K562 (cell line): Measurements from ENCODE around the gene TRMT112. TPM values are rescaled to one million over a fixed set of nuclear protein-coding genes. Genes with fewer than 3 reads are reported as not detected.

ENCODE experiments used
- DNMT1 ChIP-seq: fragments of 450-650 bp; IDR thresholded peaks from 2 replicates; pipeline ENCODE4 v1.6.1; 2016; ENCODE audit warnings: antibody characterized with exemption, mild to moderate bottlenecking
- EHMT2 ChIP-seq: fragments of 450-650 bp; IDR thresholded peaks from 2 replicates; pipeline ENCODE4 v1.6.1; 2018; ENCODE audit warnings: antibody characterized with exemption
- EP300 ChIP-seq: IDR thresholded peaks from 2 replicates; pipeline ENCODE4 v1.6.1; 2012; ENCODE audit warnings: low read length, improper control_type of control experiment
- HIVEP1 ChIP-seq: fragments of 250-450 bp; sonication (Bioruptor Pico); IDR thresholded peaks from 2 replicates; pipeline ENCODE4 v1.4.0; 2020; ENCODE audit warnings: mild to moderate bottlenecking
- HMGXB4 ChIP-seq: sonication (generic); formaldehyde crosslinking; IDR thresholded peaks from 2 replicates; pipeline ENCODE4 v1.8.1; 2023; ENCODE audit warnings: mild to moderate bottlenecking, missing genetic modification reagents
- KLF1 ChIP-seq: fragments of 450-650 bp; IDR thresholded peaks from 2 replicates; pipeline ENCODE4 v1.6.1; 2016; ENCODE audit warnings: missing genetic modification characterization, missing compliant biosample characterization
- MXI1 ChIP-seq: IDR thresholded peaks from 2 replicates; pipeline ENCODE4 v1.6.1; 2011; ENCODE audit warnings: low read depth, mild to moderate bottlenecking, improper control_type of control experiment, low read length
- NEUROD1 ChIP-seq: fragments of 150-350 bp; IDR thresholded peaks from 2 replicates; pipeline ENCODE4 v1.6.1; 2014; ENCODE audit warnings: borderline replicate concordance, low read length, low read depth; ENCODE audit not compliant: partially characterized antibody
- NR1H2 ChIP-seq: sonication (generic); formaldehyde crosslinking; IDR thresholded peaks from 2 replicates; pipeline ENCODE4 v1.4.0; 2020; ENCODE audit warnings: mild to moderate bottlenecking, missing genetic modification reagents
- RBM39 ChIP-seq: fragments of 200-400 bp; formaldehyde crosslinking; optimal IDR thresholded peaks from 2 replicates; pipeline ENCODE3; 2018; ENCODE audit warnings: low read depth, low read length
- RHOXF2B ChIP-seq: fragments of 250-450 bp; sonication (Bioruptor Pico); conservative IDR thresholded peaks from 2 replicates; pipeline ENCODE4 v1.5.1; 2021
- SRSF3 ChIP-seq: fragments of 200-400 bp; formaldehyde crosslinking; IDR thresholded peaks from 2 replicates; pipeline ENCODE4 v1.6.1; 2016; ENCODE audit warnings: mild to moderate bottlenecking, low read length, moderate library complexity; ENCODE audit not compliant: insufficient read depth
- TBP ChIP-seq: optimal IDR thresholded peaks from 2 replicates; pipeline ENCODE3; 2011; ENCODE audit warnings: low read depth, low read length, improper control_type of control experiment
- TGIF2 ChIP-seq: sonication (generic); formaldehyde crosslinking; IDR thresholded peaks from 2 replicates; pipeline ENCODE4 v1.8.1; 2022; ENCODE audit warnings: mild to moderate bottlenecking, missing genetic modification reagents, moderate library complexity
- TRIM24 ChIP-seq, 2 experiments: fragments of 450-650 bp; IDR thresholded peaks; 2 replicates each; pipeline ENCODE4 v1.6.1; 2016
- U2AF1 ChIP-seq: fragments of 200-400 bp; formaldehyde crosslinking; optimal IDR thresholded peaks from 2 replicates; pipeline ENCODE3; 2017; ENCODE audit warnings: mild to moderate bottlenecking, low read depth, low read length, moderate library complexity
- ZBTB1 ChIP-seq: sonication (generic); formaldehyde crosslinking; IDR thresholded peaks from 2 replicates; pipeline ENCODE4 v1.8.1; 2023; ENCODE audit warnings: missing genetic modification reagents, low read depth, mild to moderate bottlenecking, borderline replicate concordance
- ZC3H8 ChIP-seq: fragments of 450-650 bp; IDR thresholded peaks from 2 replicates; pipeline ENCODE4 v1.6.1; 2017
- ZNF282 ChIP-seq: sonication (generic); formaldehyde crosslinking; IDR thresholded peaks from 2 replicates; pipeline ENCODE4 v1.8.1; 2023; ENCODE audit warnings: missing genetic modification reagents
- polyA plus RNA-seq, 8 experiments: library from polyadenylated mRNA; depleted of rRNA in 4 of 8; stranded (reverse) in 5 of 8; unstranded in 3 of 8; fragments of >200 nt; fragmentation: Nextera tagmentation in 2 of 8; fragmentation: Illumina TruSeq in 1 of 8; extraction: Ambion mirVana in 2 of 8; extraction: Trizol in 1 of 8; gene quantifications; 2 replicates each; pipeline versions ENCODE4 v1.2.1 to v1.2.3, GENCODE V29; 2011 to 2014; ENCODE audit warnings: inconsistent platforms in 1 of 8, missing spikeins in 1 of 8
- total RNA-seq, 7 experiments: library from RNA; depleted of rRNA in 6 of 7; stranded (reverse); fragments of >200 nt in 6 of 7; fragmentation: Illumina TruSeq in 2 of 7; extraction: Trizol in 2 of 7; gene quantifications; 2 replicates each; pipeline versions ENCODE4 v1.2.1 to v1.2.3, GENCODE V29; 2011 to 2021; ENCODE audit warnings: low replicate concordance in 1 of 7
- TF ChIP-seq, protein P1 (sequence below): fragments of 250-450 bp; sonication (Bioruptor Pico); IDR thresholded peaks from 2 replicates; pipeline ENCODE4 v1.4.0; 2020
- TF ChIP-seq, protein P2 (sequence below): sonication (generic); formaldehyde crosslinking; IDR thresholded peaks from 2 replicates; pipeline ENCODE4 v1.8.0; 2022; ENCODE audit warnings: missing genetic modification reagents, mild to moderate bottlenecking, moderate library complexity, borderline replicate concordance

Gene TRMT112
- total and polyA plus RNA-seq, 9 of the 15 experiments (the other 6 are each of a cell fraction or from before 2014, with no cell fraction given): 162 to 444 (median 300) TPM

DNA sequence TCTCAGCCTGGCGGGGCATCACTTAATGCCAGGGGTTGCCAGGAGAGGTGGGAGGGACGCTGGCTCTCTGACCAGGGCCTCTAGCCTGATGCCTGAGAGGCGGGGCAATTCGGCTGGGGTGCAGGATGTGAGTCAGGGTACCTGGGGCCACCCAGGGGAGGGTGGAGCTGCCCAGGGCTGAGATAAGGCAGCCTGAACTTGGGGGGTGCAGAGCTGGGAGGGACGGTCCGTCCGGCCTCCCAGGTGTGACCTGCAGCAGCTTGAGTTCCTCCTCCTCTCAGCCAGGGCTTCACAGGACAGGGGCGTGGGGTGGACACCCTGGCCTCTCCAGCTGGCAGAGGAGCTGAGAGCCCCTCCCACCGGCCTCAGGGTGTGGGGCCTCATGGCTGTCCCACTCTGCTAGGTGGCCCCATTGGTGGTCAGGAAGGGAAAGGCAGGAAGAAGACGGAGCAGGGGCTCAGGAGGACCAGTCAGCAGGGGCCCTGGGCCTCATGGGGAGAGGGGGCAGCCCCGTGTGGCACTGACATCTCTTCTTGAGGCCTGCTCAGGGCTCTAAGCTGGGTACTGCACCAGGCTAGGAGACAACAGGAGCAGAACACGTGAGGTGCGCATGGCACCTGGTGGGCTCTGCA is 40.7 kb upstream of the TRMT112 start (continued):
- TF ChIP-seq, protein P1, sequence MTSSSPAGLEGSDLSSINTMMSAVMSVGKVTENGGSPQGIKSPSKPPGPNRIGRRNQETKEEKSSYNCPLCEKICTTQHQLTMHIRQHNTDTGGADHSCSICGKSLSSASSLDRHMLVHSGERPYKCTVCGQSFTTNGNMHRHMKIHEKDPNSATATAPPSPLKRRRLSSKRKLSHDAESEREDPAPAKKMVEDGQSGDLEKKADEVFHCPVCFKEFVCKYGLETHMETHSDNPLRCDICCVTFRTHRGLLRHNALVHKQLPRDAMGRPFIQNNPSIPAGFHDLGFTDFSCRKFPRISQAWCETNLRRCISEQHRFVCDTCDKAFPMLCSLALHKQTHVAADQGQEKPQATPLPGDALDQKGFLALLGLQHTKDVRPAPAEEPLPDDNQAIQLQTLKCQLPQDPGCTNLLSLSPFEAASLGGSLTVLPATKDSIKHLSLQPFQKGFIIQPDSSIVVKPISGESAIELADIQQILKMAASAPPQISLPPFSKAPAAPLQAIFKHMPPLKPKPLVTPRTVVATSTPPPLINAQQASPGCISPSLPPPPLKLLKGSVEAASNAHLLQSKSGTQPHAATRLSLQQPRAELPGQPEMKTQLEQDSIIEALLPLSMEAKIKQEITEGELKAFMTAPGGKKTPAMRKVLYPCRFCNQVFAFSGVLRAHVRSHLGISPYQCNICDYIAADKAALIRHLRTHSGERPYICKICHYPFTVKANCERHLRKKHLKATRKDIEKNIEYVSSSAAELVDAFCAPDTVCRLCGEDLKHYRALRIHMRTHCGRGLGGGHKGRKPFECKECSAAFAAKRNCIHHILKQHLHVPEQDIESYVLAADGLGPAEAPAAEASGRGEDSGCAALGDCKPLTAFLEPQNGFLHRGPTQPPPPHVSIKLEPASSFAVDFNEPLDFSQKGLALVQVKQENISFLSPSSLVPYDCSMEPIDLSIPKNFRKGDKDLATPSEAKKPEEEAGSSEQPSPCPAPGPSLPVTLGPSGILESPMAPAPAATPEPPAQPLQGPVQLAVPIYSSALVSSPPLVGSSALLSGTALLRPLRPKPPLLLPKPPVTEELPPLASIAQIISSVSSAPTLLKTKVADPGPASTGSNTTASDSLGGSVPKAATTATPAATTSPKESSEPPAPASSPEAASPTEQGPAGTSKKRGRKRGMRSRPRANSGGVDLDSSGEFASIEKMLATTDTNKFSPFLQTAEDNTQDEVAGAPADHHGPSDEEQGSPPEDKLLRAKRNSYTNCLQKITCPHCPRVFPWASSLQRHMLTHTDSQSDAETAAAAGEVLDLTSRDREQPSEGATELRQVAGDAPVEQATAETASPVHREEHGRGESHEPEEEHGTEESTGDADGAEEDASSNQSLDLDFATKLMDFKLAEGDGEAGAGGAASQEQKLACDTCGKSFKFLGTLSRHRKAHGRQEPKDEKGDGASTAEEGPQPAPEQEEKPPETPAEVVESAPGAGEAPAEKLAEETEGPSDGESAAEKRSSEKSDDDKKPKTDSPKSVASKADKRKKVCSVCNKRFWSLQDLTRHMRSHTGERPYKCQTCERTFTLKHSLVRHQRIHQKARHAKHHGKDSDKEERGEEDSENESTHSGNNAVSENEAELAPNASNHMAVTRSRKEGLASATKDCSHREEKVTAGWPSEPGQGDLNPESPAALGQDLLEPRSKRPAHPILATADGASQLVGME: no peak; the same call in 1 of the 2 replicates
- TF ChIP-seq ZNF282 (CRISPR knock-in tag): no peak
- TF ChIP-seq DNMT1: no peak
- no peak for TF ChIP-seq MXI1
- no peak for TF ChIP-seq TGIF2
- TF ChIP-seq RHOXF2B (CRISPR knock-in tag): no peak
- no peak for TF ChIP-seq U2AF1
- TF ChIP-seq HMGXB4 (CRISPR knock-in tag): no peak
- peak; percentile 28; the same call in 1 of the 2 replicates for TF ChIP-seq KLF1 (tag)
- TF ChIP-seq NR1H2: no peak
- TF ChIP-seq, protein P2, sequence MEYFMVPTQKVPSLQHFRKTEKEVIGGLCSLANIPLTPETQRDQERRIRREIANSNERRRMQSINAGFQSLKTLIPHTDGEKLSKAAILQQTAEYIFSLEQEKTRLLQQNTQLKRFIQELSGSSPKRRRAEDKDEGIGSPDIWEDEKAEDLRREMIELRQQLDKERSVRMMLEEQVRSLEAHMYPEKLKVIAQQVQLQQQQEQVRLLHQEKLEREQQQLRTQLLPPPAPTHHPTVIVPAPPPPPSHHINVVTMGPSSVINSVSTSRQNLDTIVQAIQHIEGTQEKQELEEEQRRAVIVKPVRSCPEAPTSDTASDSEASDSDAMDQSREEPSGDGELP: peak; percentile 94
- no peak for TF ChIP-seq RBM39
- TF ChIP-seq TBP: no peak
- TF ChIP-seq ZC3H8: no peak
- no peak for TF ChIP-seq EHMT2
- no peak for TF ChIP-seq HIVEP1 (CRISPR knock-in tag)
- peak; percentile 30; the same call in 1 of the 2 replicates for TF ChIP-seq EP300
- peak; percentile 28 for TF ChIP-seq NEUROD1
- no peak for TF ChIP-seq SRSF3
- TF ChIP-seq ZBTB1 (CRISPR knock-in tag): no peak
- TF ChIP-seq TRIM24 (IDR thresholded peaks at IDR 0.05): no peak; a peak in 1 of 4 replicates
